HCT116 (cell line): ENCODE results near the gene CNKSR1. TPM values are rescaled to one million over a fixed set of nuclear protein-coding genes. Genes with fewer than 3 reads are reported as not detected.

Experiments
- ATAC-seq: fragments of 200-7000 bp; cut with Tn5 transposase; 2 replicates; pipeline ENCODE4 v1.9.1; 2020; ENCODE audit warnings: mild to moderate bottlenecking, moderate library complexity
- BruUV-seq: library from RNA; stranded (reverse); fragments of 400-500 nt; replicated peaks from 2 replicates; lab custom pipeline; 2021; lab: Mats Ljungman, UMichigan
- CTCF ChIA-PET: fragments of 300-600 bp; sonication (Branson Sonifier 250); formaldehyde crosslinking; loops from one replicate; lab custom pipeline; 2021; ENCODE audit warnings: antibody characterized with exemption; lab: Charles Lee
- POLR2A ChIA-PET: fragments of 300-600, 350-600 bp; sonication (Branson Sonifier 250); formaldehyde crosslinking; loops from one replicate; lab custom pipeline; 2021; ENCODE audit warnings: antibody characterized with exemption; lab: Charles Lee
- RAD21 ChIA-PET, 2 experiments: fragments of 300-600 bp; sonication (Branson Sonifier 250); formaldehyde crosslinking; loops; one replicate each; lab custom pipeline; 2023; ENCODE audit warnings: low total read pairs in 2 of 2; ENCODE audit not compliant: uncharacterized antibody in 2 of 2, unreplicated experiment in 2 of 2, low non-redundant PET in 1 of 2; lab: Charles Lee
- DNase-seq: peaks from one replicate; pipeline ENCODE4 v3.0.0-alpha.2; 2010; ENCODE audit warnings: low read depth, low spot score
- H2AFZ ChIP-seq: fragments of 200-600 bp; shearing (Covaris generic), sonication (generic); 2 replicates; pipeline ENCODE4 v1.6.1; 2017; ENCODE audit warnings: low read depth, mixed run types, mixed read lengths, antibody characterized with exemption, low read length; ENCODE audit not compliant: poor library complexity, severe bottlenecking
- H3K27ac ChIP-seq: 2 replicates; pipeline ENCODE4 v1.5.1; 2012; ENCODE audit warnings: low read depth, low read length
- H3K27me3 ChIP-seq: fragments of 200-600 bp; sonication (generic); 2 replicates; pipeline ENCODE4 v1.6.1; 2016; ENCODE audit warnings: mixed run types, low read length, mixed read lengths; ENCODE audit not compliant: insufficient read depth
- H3K36me3 ChIP-seq, 2 experiments: fragments of 200-500 bp in 1 of 2; fragments of 200-600 bp in 1 of 2; sonication (Bioruptor generic) in 1 of 2; sonication (generic) in 1 of 2; 2 replicates each; pipeline versions ENCODE4 v1.5.1 to v1.6.1; 2014 to 2016; ENCODE audit warnings: low read length in 2 of 2, inconsistent platforms in 1 of 2, mixed read lengths in 1 of 2, mixed run types in 1 of 2; ENCODE audit not compliant: insufficient read depth in 2 of 2, control insufficient read depth in 1 of 2
- H3K4me1 ChIP-seq, 2 experiments: fragments of 200-600 bp in 1 of 2; sonication (generic) in 1 of 2; 2 replicates each; pipeline versions ENCODE4 v1.5.1 to v1.6.1; 2012 to 2017; ENCODE audit warnings: low read length in 2 of 2, inconsistent platforms in 1 of 2, mild to moderate bottlenecking in 1 of 2, mixed read lengths in 1 of 2, mixed run types in 1 of 2, moderate library complexity in 1 of 2; ENCODE audit not compliant: insufficient read depth in 2 of 2, control insufficient read depth in 1 of 2
- H3K4me2 ChIP-seq: fragments of 200-600 bp; sonication (generic); 2 replicates; pipeline ENCODE4 v1.6.1; 2017; ENCODE audit warnings: mixed run types, low read length, mixed read lengths
- H3K4me3 ChIP-seq, 2 experiments: fragments of 200-600 bp in 1 of 2; sonication (generic) in 1 of 2; replicated peaks in 1 of 2; 2 replicates each; pipeline ENCODE4 v1.5.1; 2011 to 2016; ENCODE audit warnings: low read length in 2 of 2, control low read depth in 1 of 2, low read depth in 1 of 2, mild to moderate bottlenecking in 1 of 2, mixed read lengths in 1 of 2, mixed run types in 1 of 2
- H3K79me2 ChIP-seq: fragments of 200-600 bp; sonication (generic); 2 replicates; pipeline ENCODE4 v1.6.1; 2017; ENCODE audit warnings: mild to moderate bottlenecking, mixed run types, low read length, moderate library complexity, mixed read lengths; ENCODE audit not compliant: insufficient read depth
- H3K9ac ChIP-seq: fragments of 200-600 bp; sonication (generic); 2 replicates; pipeline ENCODE4 v1.6.1; 2016; ENCODE audit warnings: low read length, mixed read lengths
- H3K9me2 ChIP-seq: fragments of 200-600 bp; sonication (generic), shearing (Covaris generic); 2 replicates; pipeline ENCODE4 v1.6.1; 2017; ENCODE audit warnings: mixed run types, mild to moderate bottlenecking, moderate library complexity; ENCODE audit not compliant: insufficient read depth
- H3K9me3 ChIP-seq, 2 experiments: fragments of 200-500 bp in 1 of 2; fragments of 200-600 bp in 1 of 2; sonication (Bioruptor generic) in 1 of 2; sonication (generic) in 1 of 2; 2 replicates each; pipeline ENCODE4 v1.6.1; 2014 to 2017; ENCODE audit warnings: low read length in 2 of 2, mixed read lengths in 2 of 2, inconsistent platforms in 1 of 2, low read depth in 1 of 2, mild to moderate bottlenecking in 1 of 2, mixed run types in 1 of 2, moderate library complexity in 1 of 2; ENCODE audit not compliant: control insufficient read depth in 1 of 2, insufficient read depth in 1 of 2
- H4K20me1 ChIP-seq: fragments of 200-600 bp; sonication (generic), shearing (Covaris generic); 2 replicates; pipeline ENCODE4 v1.6.1; 2017; ENCODE audit warnings: mixed run types, mild to moderate bottlenecking, moderate library complexity; ENCODE audit not compliant: insufficient read depth
- ATF3 ChIP-seq: IDR thresholded peaks from 2 replicates; pipeline ENCODE4 v1.6.1; 2012
- CBX3 ChIP-seq: IDR thresholded peaks from 2 replicates; pipeline ENCODE4 v1.6.1; 2012; ENCODE audit warnings: low read depth
- CEBPB ChIP-seq: IDR thresholded peaks from 2 replicates; pipeline ENCODE4 v1.6.1; 2012; ENCODE audit warnings: low read depth
- EGR1 ChIP-seq: IDR thresholded peaks from 2 replicates; pipeline ENCODE4 v1.6.1; 2012; ENCODE audit warnings: low read depth
- EZH2 ChIP-seq: fragments of 200-600 bp; sonication (generic); IDR thresholded peaks from 2 replicates; pipeline ENCODE4 v1.6.1; 2017; ENCODE audit warnings: antibody characterized with exemption, mixed run types
- EZH2phosphoT487 ChIP-seq: fragments of 200-600 bp; IDR thresholded peaks from 2 replicates; pipeline ENCODE4 v1.6.1; 2018; ENCODE audit warnings: antibody characterized with exemption, borderline replicate concordance
- FOSL1 ChIP-seq: IDR thresholded peaks from 2 replicates; pipeline ENCODE4 v1.6.1; 2012; ENCODE audit warnings: low read depth
- JUND ChIP-seq: IDR thresholded peaks from 2 replicates; pipeline ENCODE4 v1.6.1; 2012
- POLR2A ChIP-seq: IDR thresholded peaks from 2 replicates; pipeline ENCODE4 v1.7.0; 2011; ENCODE audit warnings: borderline replicate concordance; ENCODE audit not compliant: insufficient read depth, insufficient read length; ENCODE audit errors: extremely low read depth
- POLR2AphosphoS5 ChIP-seq: IDR thresholded peaks from 2 replicates; pipeline ENCODE4 v1.6.1; 2011; ENCODE audit warnings: mild to moderate bottlenecking, low read depth, low read length, moderate library complexity
- REST ChIP-seq: IDR thresholded peaks from 2 replicates; pipeline ENCODE4 v1.6.1; 2012; ENCODE audit warnings: low read depth
- SIN3A ChIP-seq: IDR thresholded peaks from 2 replicates; pipeline ENCODE4 v1.6.1; 2012; ENCODE audit warnings: low read depth
- SRF ChIP-seq: IDR thresholded peaks from 2 replicates; pipeline ENCODE4 v1.6.1; 2012; ENCODE audit warnings: low read depth
- TCF7L2 ChIP-seq: IDR thresholded peaks from 2 replicates; pipeline ENCODE4 v1.7.0; 2011; ENCODE audit warnings: borderline replicate concordance, inconsistent platforms; ENCODE audit not compliant: insufficient read depth, insufficient read length; ENCODE audit errors: extremely low read depth
- YY1 ChIP-seq: IDR thresholded peaks from 2 replicates; pipeline ENCODE4 v1.6.1; 2011; ENCODE audit warnings: low read length, low read depth, moderate library complexity, mild to moderate bottlenecking; ENCODE audit not compliant: insufficient replicate concordance; ENCODE audit errors: extremely low read depth
- ZBTB33 ChIP-seq: IDR thresholded peaks from 2 replicates; pipeline ENCODE4 v1.6.1; 2011; ENCODE audit warnings: mild to moderate bottlenecking, low read length, moderate library complexity; ENCODE audit not compliant: insufficient replicate concordance; ENCODE audit errors: extremely low read depth
- ZFX ChIP-seq: fragments of 450-650 bp; IDR thresholded peaks from 2 replicates; pipeline ENCODE4 v1.6.1; 2017
- intact Hi-C: fragments of 100-400 bp; cut with micrococcal nuclease; formaldehyde crosslinking; loops from 2 replicates; pipeline ENCODE4 v1.10.0; 2022
- total RNA-seq: library from RNA; stranded (reverse); gene quantifications from one replicate; pipeline ENCODE4 v1.2.1, GENCODE V29; 2021; ENCODE audit not compliant: unreplicated experiment
- TF ChIP-seq, protein P1 (sequence below): IDR thresholded peaks from 2 replicates; pipeline ENCODE4 v1.6.1; 2012

Gene CNKSR1
- total RNA-seq, 1 experiment from 2014 or later, result 26.6 TPM

DNA sequence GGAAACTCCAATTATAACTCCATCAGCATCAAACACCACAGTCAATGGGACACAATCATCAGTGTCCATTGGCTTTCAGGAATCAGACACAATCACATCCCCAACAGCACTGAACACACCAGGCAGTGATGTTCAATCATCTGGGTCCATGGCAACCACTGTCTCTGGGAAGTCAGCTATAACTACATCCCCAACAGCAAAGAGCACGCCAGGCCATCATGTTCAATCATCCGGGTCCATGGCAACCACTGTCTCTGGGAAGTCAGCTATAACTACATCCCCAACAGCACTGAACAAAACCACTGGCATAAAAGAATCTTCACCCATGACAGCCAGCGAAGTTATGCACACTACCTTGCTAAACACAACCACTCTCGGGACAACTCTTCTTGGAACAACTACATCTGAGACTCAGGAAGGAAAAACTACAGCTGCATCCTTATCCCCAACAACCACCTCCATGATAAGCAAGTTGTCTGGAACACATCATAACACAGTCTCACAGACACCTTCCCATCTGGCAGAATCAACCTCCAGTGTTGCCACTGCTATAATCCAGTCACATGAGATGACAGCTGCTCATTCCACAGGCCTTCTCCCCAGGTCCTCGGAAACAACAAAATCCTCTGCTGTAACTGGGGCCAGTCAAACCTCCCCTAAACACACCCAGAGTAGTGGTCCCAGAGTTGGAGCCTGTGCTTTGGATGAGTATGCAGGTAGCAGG lies 33.0 kb downstream of the CNKSR1 start (continued):
- TF ChIP-seq JUND, result no peak
- TF ChIP-seq REST, result no peak

- ChIA-PET POLR2A (interaction anchor here (1.1 kb wide), 1 partner anchor 10 kb away, joined by 3 read pairs; no protein-coding TSS in a partner anchor), CTCF (interaction anchor here (1.3 kb wide), 1 partner anchor 21 kb away, joined by 6 read pairs; the partner anchor contains the start of gene CEP85), RAD21 (no interaction called here)
- no peak overlapping the region for H2AFZ ChIP-seq
- H3K27ac ChIP-seq, result no peak overlapping the region
- ATAC-seq (no peak), DNase-seq (no peak)
- H3K79me2 ChIP-seq, result no peaks in the 10 kb centered on the region
- intact Hi-C loops, result no loop called here
- no peaks in the 10 kb centered on the region for H3K9me2 ChIP-seq
- H3K36me3 ChIP-seq, result no peaks in the 10 kb centered on the region
- H3K4me1 ChIP-seq, result no peaks in the 10 kb centered on the region
- no peak overlapping the region for H3K4me2 ChIP-seq
- no TSS peak for BruUV-seq
- no peak overlapping the region for H3K9ac ChIP-seq
- TF ChIP-seq TCF7L2, result no peak
- no peak for TF ChIP-seq ZBTB33
- TF ChIP-seq POLR2AphosphoS5, result no peak
- no peak for TF ChIP-seq EGR1
- no peak for TF ChIP-seq SRF
- TF ChIP-seq YY1, result no peak
- no peak for TF ChIP-seq ZFX
- no peak for TF ChIP-seq CBX3
- TF ChIP-seq POLR2A, result no peak
- no peak for TF ChIP-seq SIN3A
- TF ChIP-seq, protein P1, sequence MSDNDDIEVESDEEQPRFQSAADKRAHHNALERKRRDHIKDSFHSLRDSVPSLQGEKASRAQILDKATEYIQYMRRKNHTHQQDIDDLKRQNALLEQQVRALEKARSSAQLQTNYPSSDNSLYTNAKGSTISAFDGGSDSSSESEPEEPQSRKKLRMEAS, result no peak
- no peak for TF ChIP-seq EZH2
- TF ChIP-seq ATF3, result no peak
- no peak for TF ChIP-seq FOSL1
- TF ChIP-seq CEBPB, result no peak
- TF ChIP-seq EZH2phosphoT487, result no peak
- TF ChIP-seq, all 23 proteins: peak for 0
- Histone ChIP-seq H3K9me3 (no peaks in the 10 kb centered on the region), H3K27me3 (no peaks in the 10 kb centered on the region), H4K20me1 (no peaks in the 10 kb centered on the region), H3K4me3 (no peak overlapping the region)
These were observed 35.4 kb downstream of the CNKSR1 start for GRCh38 chr1:26212726-26213125.
